Nephron (organoid): Measurements from ENCODE around the gene THOC2.
"Not testable (repeated sequence)": the region's sequence is repeated elsewhere in the genome, so short reads cannot be mapped to it uniquely, and the experiment has no call there.

Experiments used
- H3K27ac Mint-ChIP-seq, 3 experiments: 2 replicates each; pipeline ENCODE4 v1.8.0; 2020; ENCODE audit warnings: mixed read lengths in 3 of 3, mild to moderate bottlenecking in 2 of 3, moderate library complexity in 1 of 3
- H3K27me3 Mint-ChIP-seq: 2 replicates; pipeline ENCODE4 v1.8.0; 2021; ENCODE audit warnings: low read depth, mild to moderate bottlenecking, moderate library complexity, mixed read lengths
- H3K36me3 Mint-ChIP-seq: 2 replicates; pipeline ENCODE4 v1.8.0; 2020; ENCODE audit warnings: low read depth, mixed read lengths
- H3K4me1 Mint-ChIP-seq: 2 replicates; pipeline ENCODE4 v1.8.0; 2020; ENCODE audit warnings: mixed read lengths
- H3K4me3 Mint-ChIP-seq, 3 experiments: 2 replicates each; pipeline ENCODE4 v1.8.0; 2020; ENCODE audit warnings: mild to moderate bottlenecking in 3 of 3, mixed read lengths in 3 of 3, moderate library complexity in 2 of 3
- H3K9me3 Mint-ChIP-seq: 2 replicates; pipeline ENCODE4 v1.8.0; 2020; ENCODE audit warnings: mixed read lengths
- CTCF ChIP-seq, 3 experiments: fragments of 200-600 bp; sonication (generic); IDR thresholded peaks; one replicate each; pipeline ENCODE4 v1.5.0; 2021; ENCODE audit warnings: antibody characterized with exemption in 3 of 3; ENCODE audit not compliant: unreplicated experiment in 3 of 3

THOC2 gene

GRCh38 chrX:123731258-123731986 lies 1.4 kb downstream of the THOC2 start:
- Mint-ChIP-seq H3K27ac (peak overlapping the region; percentile 91 to 99 (median 98)), H3K4me3 (peak overlapping the region; percentile 93 to 98 (median 96))

GRCh38 chrX:123728554-123728953 lies 4.3 kb downstream of the THOC2 start:
- H3K27ac Mint-ChIP-seq, result no peak overlapping the region
- no peaks in the 10 kb centered on the region for H3K27me3 Mint-ChIP-seq
- H3K9me3 Mint-ChIP-seq, result peaks cover 12% of the 10 kb centered on the region
- peaks cover 16% of the 10 kb centered on the region for H3K4me1 Mint-ChIP-seq
- H3K36me3 Mint-ChIP-seq, result peaks cover 9% of the 10 kb centered on the region
- peak overlapping the region in 1 of 3 experiments; percentile 42 for H3K4me3 Mint-ChIP-seq
- TF ChIP-seq CTCF (IDR thresholded peaks at IDR 0.05; ENCODE audit: unreplicated experiment in 3 of 3), result no peak

More at GRCh38 chrX:123731258-123731986, 1.4 kb downstream of the THOC2 start:
- Mint-ChIP-seq H3K27me3 (no peaks in the 10 kb centered on the region), H3K9me3 (peaks cover 16% of the 10 kb centered on the region), H3K36me3 (peaks cover 5% of the 10 kb centered on the region), H3K4me1 (peaks cover 18% of the 10 kb centered on the region)
- no peak for TF ChIP-seq CTCF (IDR thresholded peaks at IDR 0.05; ENCODE audit: unreplicated experiment in 3 of 3)

GRCh38 chrX:123728016-123728415 lies 4.8 kb downstream of the THOC2 start:
- peaks cover 8% of the 10 kb centered on the region for H3K36me3 Mint-ChIP-seq
- no peaks in the 10 kb centered on the region for H3K27me3 Mint-ChIP-seq
- peaks cover 16% of the 10 kb centered on the region for H3K4me1 Mint-ChIP-seq
- TF ChIP-seq CTCF (IDR thresholded peaks at IDR 0.05; ENCODE audit: unreplicated experiment in 3 of 3), result no peak
- H3K4me3 Mint-ChIP-seq, result no peak overlapping the region
- no peak overlapping the region for H3K27ac Mint-ChIP-seq
- H3K9me3 Mint-ChIP-seq, result peaks cover 9% of the 10 kb centered on the region

GRCh38 chrX:123722193-123722592 lies 10.7 kb downstream of the THOC2 start:
- H3K27me3 Mint-ChIP-seq, H3K4me3 Mint-ChIP-seq, H3K27ac Mint-ChIP-seq, H3K4me1 Mint-ChIP-seq: not testable (repeated sequence)
- peaks cover 11% of the 10 kb centered on the region for H3K9me3 Mint-ChIP-seq
- H3K36me3 Mint-ChIP-seq, result peaks cover 20% of the 10 kb centered on the region

GRCh38 chrX:123720486-123720885 lies 12.4 kb downstream of the THOC2 start:
- Mint-ChIP-seq H3K9me3 (peaks cover 18% of the 10 kb centered on the region), H3K4me3 (no peak overlapping the region), H3K4me1 (no peaks in the 10 kb centered on the region), H3K27ac (no peak overlapping the region), H3K27me3 (no peaks in the 10 kb centered on the region), H3K36me3 (peaks cover 24% of the 10 kb centered on the region)
- TF ChIP-seq CTCF (IDR thresholded peaks at IDR 0.05; ENCODE audit: unreplicated experiment in 3 of 3), result no peak

GRCh38 chrX:123713841-123714240 lies 19.0 kb downstream of the THOC2 start:
- Mint-ChIP-seq H3K36me3 (peaks cover 17% of the 10 kb centered on the region), H3K27me3 (no peaks in the 10 kb centered on the region)

More at GRCh38 chrX:123713841-123714240, 19.0 kb downstream of the THOC2 start:
- Mint-ChIP-seq H3K4me3 (no peak overlapping the region), H3K9me3 (peaks cover 18% of the 10 kb centered on the region), H3K4me1 (no peaks in the 10 kb centered on the region), H3K27ac (peak overlapping the region in 1 of 3 experiments; percentile 61)
- TF ChIP-seq CTCF (IDR thresholded peaks at IDR 0.05; ENCODE audit: unreplicated experiment in 3 of 3), result no peak
